NCI-H748 (cell line): Measurements from ENCODE around the gene MAML1.
A peak's percentile ranks its signal among the peaks of the same experiment; 100 is the strongest.

Experiments used
- DNase-seq: peaks from one replicate; lab custom pipeline; 2025; ENCODE audit not compliant: unreplicated experiment; lab: John Stamatoyannopoulos, UW

The MAML1 gene

DNA sequence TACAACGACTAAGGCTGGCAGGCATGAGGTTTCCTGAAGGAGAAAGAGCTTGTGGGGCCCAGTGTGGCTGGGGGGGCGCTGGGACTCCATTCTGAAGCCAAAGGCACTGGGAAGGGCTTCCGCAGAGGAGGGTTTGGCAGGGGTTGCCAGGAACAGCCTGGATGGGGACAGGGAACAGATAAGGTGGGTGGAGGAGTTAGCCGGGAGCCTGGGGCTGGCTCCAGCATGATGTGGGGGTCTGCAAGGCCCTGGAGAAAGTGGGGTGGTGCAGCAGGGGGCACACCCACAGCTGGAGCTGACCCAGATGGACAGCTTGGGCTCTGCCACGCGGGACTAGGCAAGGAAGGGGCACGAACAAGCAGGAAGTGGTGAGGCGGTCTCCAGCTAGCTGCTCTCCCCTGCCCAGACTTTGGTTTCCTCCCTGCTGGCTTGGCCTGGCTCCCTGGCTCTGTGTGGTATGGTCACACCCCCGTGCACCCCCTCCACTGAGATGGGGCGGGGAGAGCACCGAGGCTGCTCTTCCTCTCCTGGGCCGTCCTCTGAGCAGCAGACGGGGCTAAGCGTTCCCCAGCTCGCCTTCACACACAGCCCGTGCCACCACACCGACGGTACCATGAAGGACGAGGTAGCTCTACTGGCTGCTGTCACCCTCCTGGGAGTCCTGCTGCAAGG, 61.0 kb downstream of the MAML1 start, which contains the start of gene LTC4S:
Gene LTC4S (plus strand): TSS at position 519 of the 672 bp plus-strand sequence. CDS start 95 bp downstream, at position 614.
- DNase-seq: no peak

DNA sequence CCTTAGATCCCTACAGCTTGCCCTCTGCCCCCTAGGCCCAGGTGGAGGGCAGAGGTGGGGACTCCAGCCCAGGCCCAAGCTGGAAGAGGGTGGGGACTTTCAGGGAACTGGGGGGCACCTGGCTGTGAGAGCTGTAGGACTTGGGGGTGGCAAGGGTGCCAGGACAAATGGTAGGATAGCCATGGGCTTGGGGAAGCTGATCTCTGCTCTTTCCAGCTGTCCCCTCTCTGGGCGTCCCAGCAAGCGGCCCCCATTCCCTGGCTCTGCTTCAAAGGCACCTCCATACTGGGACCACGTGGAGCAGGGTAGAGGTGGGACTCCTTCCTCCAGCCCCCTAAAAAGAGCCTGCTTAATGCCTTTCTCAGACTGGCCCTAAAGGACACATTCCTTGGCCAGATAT, 61.5 kb downstream of the MAML1 start:
- DNase-seq: no peak

DNA sequence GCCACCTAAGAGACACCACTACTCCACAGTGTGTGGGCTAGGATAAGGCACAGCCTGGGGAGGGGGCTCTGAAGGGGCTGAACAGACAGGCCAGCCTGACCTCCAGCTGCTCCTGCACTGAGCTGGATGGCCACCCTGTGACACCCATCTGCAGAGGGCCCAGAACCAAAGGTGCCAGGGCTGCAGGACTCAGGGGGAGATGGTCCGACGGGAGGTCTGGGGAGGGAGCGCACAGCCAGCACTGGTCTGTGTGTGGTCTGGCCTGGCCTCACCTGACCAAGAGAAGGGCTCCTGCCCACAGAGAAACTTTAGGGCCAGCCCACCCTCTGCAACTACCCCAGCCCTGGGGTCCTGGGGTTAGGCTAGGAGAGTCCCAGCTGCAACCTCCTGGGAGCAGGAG, 62.0 kb downstream of the MAML1 start:
- no peak for DNase-seq

DNA sequence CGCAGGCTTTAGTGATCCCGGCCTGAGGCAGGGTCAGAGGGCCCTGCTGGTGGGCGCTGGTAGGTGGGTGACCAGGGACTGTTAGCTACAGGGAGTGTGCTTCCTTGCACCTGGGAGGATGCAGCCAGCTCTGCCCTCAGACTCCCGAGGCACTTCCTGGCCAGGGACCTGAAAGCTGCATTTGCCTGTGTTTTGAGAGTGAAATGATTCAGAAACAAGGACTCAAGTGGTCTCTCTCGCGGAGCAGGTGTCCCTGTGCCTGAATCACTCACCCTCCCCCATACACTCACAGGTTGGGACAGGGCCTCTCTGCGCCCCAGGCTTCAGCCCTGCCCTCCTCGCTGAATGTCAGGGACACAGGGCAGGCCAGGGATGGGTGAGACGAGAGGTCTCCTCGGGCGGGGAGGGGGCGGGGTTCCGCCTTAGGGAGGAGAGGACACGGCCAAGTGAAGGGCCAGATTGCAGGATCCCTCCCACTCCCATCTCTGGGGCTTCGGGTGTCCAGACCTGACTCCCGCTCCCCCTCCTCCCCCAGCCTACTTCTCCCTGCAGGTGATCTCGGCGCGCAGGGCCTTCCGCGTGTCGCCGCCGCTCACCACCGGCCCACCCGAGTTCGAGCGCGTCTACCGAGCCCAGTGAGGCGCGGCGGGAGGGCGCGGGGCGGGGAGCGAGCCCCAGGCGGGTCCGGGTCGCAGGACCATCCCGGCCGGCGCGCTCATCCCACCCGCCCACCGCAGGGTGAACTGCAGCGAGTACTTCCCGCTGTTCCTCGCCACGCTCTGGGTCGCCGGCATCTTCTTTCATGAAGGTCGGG, 62.6 kb downstream of the MAML1 start:
- peak; percentile 81 for DNase-seq

DNA sequence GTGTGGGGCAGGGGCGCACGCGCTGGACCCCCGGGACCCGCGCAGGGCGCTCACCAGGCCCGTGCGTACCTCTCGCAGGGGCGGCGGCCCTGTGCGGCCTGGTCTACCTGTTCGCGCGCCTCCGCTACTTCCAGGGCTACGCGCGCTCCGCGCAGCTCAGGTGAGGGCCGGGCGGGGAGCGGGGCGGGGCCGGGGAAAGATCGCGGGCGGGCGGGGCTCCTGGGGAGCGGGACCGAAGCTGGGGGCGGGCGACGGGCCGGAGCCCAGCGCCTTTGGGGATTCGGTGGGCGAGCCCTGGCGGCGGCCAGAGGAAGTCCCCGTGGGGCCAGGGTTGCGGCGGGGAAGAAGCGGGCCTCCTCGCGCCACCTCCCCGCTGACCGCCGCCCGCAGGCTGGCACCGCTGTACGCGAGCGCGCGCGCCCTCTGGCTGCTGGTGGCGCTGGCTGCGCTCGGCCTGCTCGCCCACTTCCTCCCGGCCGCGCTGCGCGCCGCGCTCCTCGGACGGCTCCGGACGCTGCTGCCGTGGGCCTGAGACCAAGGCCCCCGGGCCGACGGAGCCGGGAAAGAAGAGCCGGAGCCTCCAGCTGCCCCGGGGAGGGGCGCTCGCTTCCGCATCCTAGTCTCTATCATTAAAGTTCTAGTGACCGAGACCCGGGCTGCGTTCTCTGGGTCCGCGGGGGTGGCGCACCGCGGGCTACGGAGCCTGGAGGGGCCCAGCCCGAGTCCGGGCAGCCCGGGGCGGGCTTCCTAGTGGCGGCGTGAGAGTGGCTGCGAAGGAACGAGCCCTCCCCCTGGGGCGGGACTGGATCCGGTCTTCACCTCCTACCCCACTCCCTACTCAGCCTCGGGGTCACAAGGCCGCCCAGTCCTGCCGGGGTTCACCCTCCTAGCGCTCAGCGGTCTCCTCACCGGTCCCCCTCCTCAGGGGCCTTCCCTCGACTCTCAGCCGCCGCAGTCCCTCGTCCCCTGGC, 63.5 kb downstream of the MAML1 start:
- DNase-seq: peak; percentile 92

DNA sequence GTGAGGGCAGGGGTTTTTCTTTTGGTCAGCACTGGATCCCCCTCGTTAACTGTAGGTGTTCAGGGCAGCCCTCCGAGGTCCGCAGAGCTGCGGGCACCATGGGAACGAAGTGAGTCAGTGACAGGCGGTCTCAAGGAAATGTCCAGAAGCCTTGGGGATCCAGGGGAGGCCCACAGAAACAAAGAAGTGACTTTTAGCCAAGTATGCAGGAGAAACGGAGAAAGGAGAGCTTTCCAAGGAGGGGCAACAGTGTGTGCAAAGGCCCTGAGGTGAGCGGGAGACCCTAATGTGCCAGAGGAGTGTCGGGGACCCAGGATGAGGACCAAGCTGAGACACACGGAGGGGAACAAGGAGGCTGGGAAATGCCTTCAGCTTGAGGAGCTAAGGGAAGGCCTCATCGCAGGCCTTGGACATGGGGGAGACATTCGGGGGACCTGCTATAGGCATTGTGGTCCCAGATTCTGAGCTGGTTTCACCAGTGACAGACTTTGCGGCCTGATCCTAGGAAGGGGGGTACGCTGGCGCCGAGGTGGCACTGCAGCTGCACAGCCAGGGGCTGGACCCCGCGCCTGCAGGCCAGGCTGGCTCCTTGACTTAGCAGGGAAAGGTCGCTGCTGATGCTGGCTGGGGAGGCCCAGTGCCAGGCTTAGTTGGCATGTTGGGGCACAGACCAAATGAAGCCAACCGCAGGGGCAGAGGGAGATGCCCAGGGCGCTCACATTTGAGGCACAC, 64.4 kb downstream of the MAML1 start:
- no peak for DNase-seq

DNA sequence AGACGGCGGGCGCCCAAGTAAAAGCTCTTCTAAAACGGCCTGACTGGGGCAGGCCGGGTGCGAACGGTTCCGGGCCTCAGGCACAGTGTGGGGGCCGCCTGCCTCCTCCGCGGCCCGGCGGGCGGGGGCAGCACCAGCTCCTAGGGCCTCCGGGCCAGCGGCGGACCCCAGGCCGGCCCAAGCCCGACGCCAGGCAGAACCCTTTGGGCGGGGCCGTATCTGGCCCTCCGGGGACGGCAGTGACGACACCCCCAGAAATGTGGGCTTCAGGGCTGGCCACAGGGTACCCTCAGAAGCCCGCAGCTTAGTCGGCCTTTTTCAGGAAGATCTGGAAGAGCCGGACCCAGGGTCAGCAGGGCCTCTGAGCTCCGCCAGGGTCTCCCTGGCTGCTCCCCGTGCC, 65.1 kb downstream of the MAML1 start:
- no peak for DNase-seq

DNA sequence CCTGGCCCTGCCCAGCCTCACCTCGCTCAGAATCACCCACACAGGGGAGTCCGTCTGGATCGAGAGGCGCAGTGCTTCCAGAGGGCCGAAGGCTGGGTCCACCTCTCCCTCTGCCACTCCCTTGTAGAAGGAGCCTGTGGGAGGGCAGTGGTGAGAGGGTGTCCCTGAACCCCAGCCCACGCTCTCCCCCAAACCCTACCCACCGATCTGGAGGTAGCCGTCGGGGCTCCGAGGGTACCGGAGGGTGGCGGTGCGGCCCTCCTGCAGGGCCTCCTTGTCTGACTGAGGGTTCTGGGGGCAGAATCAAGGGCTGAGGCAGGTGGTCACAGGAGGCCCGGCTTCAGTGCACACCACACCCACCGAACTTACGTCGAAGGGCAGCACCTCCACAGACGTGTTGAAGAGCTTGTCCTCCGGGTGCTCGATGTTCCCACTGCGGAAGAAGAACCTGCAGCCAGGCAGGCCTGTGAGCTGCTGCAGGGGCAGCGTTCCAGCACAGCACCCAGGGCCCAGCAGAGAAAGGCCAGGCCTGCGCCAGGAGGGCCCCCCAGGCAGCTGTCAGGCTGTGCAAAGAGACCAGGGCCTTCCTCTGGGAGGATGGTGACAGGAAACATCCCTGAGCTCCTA, 65.6 kb downstream of the MAML1 start:
- no peak for DNase-seq

DNA sequence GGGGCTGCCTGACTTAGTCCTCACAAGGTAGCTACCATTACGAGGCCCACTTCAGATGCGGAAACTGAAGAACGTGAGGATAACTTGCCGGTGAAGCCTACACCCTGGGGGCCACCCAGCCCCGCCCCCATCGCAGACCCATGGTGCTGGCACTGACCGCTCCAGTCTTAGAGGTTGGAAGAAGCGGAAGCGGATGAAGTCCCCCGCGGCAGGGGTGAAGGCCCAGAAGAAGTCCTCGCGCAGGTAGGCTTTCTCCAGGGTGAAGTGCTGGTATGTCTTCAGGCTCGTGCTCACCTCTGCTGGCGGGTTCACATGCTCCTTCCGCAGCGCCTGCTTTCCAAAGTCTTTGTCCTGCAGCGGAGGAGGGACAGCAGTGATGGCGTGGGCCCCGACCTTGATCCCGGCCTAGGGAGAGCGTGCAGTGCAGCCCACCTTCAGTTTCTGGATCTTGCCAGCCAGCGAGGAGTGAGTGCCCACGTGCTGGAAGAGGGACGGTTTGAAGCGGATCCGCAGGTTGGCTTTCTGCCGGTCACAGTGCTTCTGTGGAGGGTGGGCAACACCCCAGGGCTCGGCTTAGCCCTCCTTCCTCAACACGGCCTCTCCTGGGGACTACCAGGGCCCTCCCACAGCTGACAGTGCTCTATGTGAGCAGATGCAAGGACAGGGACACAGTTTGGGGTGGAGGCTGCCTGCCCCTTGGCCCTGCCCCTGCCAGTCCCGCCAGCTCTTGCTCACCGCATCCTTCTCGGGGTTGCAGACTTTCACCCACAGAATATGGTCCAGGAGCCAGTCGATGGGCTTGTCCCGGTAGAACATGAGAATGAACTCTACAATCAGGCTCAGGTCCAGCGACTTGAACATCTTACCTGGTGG, 66.4 kb downstream of the MAML1 start:
- DNase-seq: no peak

DNA sequence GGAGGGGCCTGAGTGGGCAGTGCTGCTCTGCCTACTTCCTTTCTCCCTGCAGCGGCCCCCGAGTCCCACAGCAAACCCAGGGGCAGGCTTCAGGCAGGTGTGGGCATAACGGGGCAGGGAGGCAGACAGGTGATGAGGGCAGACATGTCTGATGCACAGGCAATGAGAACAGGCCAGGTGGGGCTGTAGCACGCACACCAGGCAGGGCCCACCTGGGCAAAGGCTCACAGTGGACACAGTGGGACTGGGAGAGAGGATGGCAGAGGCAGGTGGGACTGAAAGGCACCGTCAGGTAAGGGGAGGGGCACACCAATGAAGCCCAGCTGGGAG, 67.0 kb downstream of the MAML1 start:
- DNase-seq: no peak

DNA sequence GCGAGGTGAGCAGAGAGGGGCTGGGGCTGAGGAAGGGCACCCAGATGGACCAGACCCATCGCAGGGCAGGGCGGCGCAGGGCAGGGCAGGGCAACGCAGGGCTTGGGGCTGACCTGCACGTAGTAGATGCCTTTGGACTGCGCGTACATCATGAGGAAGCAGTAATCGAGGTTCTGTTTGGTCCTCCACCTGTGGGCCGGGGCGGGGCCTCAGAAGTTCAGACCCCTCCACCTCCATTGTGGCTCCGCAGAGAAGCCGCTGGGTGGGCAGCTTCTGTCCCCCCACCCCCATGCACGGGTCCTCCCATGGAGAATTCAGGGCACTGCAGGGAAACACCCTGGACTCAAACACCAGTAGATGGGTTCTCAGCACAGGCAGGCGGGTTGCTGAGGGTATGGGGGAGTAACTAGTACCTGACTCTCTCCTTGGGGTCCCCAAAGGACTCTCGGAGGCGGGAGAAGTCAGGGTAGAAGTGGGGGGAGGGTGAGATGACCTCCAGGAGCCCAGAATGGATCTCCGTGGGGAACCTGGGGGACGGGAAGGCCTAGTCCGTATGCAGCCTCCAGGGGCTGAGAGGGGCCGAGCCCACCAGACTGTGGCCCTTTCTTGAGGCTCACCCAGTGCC, 67.6 kb downstream of the MAML1 start:
- no peak for DNase-seq

DNA sequence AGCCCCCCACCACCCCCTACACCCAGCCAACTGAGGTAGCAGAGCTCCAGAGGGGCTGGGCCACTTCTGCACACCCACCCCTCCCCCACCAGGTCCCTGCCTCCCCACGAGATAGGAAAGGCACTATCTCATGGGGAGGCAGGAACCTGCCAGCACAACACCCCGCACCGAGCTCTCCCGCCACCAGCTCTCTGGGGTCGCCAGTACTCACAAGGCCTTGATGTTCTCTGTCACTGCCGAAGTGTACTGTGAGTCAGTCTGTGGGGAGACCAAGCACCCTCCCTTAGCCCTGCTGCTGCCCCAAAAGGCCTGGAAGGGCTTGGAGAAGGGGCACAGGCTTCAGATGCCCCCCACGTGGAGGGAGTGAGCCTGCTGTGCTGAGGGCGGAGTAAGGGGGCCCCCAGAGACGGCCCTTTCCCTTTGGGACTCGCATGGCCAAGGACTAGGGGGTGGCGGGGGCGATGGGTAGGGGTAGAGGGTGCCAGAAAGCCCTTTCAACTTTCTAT, 68.1 kb downstream of the MAML1 start:
- DNase-seq: no peak

DNA sequence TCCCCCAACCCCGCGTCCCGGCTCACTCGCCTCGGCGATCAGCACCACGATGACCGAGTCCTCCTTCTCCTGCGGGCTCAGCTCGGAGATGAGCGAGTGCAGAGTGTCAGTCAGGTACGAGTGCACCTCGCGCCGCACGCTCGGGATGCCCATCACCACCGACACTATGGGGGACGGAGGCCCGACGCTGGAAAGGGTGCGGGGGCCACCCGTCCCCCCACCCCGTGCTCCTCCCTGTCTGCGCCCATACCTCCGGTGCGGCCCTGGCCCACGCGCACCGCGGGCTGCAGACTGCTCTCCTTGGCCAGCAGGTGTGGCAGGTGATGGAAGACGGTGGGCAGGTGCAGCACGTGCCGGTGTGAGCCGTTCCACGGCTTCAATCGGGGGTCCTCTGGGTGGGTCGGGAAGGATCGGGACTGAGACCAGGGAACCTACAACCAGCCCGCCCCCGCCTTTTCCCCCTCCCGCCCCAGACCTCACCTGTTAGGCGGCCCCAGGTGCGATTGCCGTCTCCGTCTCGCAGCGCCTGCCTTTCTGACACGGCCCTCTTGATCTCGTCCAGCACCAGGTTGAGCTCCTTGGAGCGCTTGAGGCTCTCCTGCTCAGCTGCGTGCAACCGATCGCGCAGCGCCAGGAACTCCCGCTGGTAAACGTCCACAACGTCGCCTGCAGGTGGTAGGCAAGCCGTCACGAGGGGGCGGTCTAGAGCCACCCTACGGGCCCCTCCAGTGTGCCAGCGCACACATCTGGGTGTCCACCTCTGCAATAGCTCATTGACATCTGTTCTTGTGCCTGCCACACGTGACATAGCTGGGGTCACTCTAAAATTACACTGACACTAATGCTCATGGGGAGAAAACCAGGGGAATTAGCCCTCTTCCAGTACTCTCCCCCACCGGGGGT, 68.9 kb downstream of the MAML1 start:
- DNase-seq: no peak

DNA sequence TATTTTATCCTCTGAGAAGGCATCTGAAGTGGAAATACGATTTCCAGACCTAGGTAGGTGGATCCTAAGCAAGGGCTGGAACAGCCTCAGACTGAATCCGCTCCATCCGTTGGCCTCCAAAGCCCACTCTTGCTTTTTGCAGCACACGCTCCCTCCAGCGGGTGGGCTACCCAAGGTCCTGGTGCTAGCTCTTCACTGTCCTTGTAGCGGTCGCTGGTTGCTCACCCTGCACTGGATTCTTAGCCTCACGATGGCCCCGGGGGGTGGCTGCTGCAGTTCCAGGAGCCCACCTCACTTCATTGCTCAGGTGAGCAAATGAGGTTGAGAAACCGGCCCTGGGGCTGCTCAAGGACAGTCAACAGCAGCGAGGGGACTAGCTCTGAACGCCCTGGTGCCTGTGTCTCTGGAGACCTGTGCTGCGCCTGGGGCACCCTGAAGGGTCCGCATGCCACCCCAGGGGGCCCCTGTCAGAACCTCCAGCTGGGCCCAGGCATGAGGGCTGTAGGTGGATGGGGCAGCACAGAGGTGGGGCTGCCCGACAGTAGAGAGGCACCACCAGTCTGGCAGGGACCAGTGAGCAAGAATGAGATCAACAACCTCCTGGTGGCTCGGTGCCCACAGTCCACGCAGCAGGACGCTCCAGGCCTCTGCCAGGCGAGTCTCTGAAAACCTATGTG, 69.7 kb downstream of the MAML1 start:
- no peak for DNase-seq

DNA sequence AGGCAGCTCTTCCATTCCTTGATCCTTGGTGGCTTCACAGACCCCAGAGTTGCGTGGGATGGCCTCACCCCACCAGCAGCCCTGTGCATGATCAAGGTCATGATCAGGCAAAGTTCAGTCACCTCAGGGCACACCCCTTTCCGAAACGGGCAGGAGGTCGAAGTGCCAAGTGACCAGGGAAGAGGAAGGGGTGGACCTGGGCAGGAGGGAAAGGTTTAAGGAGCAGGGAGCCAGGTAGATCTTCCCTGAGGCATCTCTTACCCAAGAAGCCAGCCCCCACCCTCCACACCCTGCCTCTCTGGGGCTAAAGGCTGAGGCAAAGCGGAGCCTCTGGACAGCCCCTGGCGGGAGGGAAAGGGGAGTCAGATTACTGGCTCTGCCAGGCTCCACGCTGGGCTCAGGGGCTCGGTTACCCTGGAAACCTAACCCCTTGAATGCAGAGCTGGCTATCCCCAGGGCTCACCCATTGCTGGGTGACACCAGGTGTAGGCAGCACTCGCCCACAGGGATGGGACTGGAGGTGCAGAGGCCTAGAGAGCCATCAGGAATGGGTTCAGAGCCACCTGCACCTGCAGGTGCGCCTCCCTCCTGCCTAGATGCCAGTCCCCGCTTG, 70.4 kb downstream of the MAML1 start:
- peak; percentile 86 for DNase-seq

DNA sequence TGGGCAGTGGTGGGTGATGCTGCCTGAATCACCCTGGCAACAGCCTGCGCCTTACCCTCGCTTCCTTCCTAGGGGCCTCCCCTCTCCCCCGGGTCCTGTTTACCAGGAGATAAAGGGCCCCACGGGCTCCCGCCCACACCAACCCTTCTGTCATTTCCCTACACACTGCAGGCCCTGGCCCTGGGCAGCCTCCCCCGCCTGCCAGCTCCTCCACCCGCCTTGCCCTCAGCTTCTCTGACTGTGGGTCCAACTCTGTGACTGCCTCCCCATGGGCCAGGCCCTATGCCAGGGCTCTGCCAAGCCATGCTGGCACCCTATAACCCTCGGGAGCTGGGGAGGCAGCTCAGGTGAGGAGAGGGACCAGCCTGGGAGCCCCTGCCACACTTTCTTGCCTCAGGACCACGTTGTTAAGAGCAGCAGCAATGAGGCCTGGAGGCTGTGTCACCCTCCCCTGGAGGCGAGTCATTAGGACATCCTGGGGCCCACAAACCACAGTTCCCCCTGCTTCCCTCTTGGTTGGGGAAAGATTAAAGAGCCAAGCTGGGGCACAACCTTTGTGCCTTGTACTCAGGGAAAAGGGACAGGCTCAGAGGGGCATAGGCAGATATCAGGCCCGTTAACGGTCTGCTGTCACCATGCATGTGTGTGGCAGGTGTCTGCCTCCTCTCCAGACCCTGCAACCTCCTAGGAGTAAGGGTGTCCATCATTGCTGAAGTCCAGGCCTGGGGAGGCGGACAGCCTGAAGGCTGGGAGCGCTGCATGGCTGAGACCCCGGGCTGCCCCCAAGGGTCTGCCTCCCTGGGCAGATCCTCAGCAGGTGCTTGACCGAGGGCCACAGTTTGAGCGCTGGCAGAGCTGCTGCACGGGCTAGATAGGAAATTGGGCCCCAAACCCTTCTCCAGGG, 71.3 kb downstream of the MAML1 start:
- DNase-seq: no peak
